GM18858 (cell line): ENCODE measurements around the gene NELFB.
A peak's percentile ranks its signal among the peaks of the same experiment; 100 is the strongest.

ENCODE experiments used
- ATAC-seq: cut with Tn5 transposase; IDR thresholded peaks from one replicate; pipeline ENCODE4 v1.9.1; 2021; ENCODE audit not compliant: unreplicated experiment

NELFB gene

GRCh38 chr9:137280474-137281344, 25.6 kb downstream of the NELFB start:
- no peak for ATAC-seq

- no peak for ATAC-seq
These were observed 26.4 kb downstream of the NELFB start for GRCh38 chr9:137281345-137282116.

- ATAC-seq: no peak
These were observed 31.9 kb downstream of the NELFB start for GRCh38 chr9:137286975-137287383.

- ATAC-seq: no peak
These were observed 38.0 kb downstream of the NELFB start for GRCh38 chr9:137293094-137293481.

- no peak for ATAC-seq
These were observed 38.5 kb downstream of the NELFB start for GRCh38 chr9:137293482-137294090.

- ATAC-seq: no peak
These were observed 39.1 kb downstream of the NELFB start for GRCh38 chr9:137294091-137294680.

GRCh38 chr9:137294681-137295237, 39.6 kb downstream of the NELFB start:
- ATAC-seq: no peak

- no peak for ATAC-seq
These were observed 40.2 kb downstream of the NELFB start for GRCh38 chr9:137295238-137295811.

- ATAC-seq: no peak
These were observed 40.9 kb downstream of the NELFB start for GRCh38 chr9:137295849-137296669.

GRCh38 chr9:137296670-137297664, 41.8 kb downstream of the NELFB start:
- no peak for ATAC-seq

GRCh38 chr9:137297966-137298365, 42.8 kb downstream of the NELFB start:
- no peak for ATAC-seq

- no peak for ATAC-seq
These were observed 43.5 kb downstream of the NELFB start for GRCh38 chr9:137298401-137299202.

- ATAC-seq: no peak
These were observed 44.1 kb downstream of the NELFB start for GRCh38 chr9:137299203-137299565.

GRCh38 chr9:137299938-137300337, 44.8 kb downstream of the NELFB start:
- no peak for ATAC-seq

- no peak for ATAC-seq
These were observed 45.5 kb downstream of the NELFB start for GRCh38 chr9:137300567-137301080.

GRCh38 chr9:137301081-137301947, 46.2 kb downstream of the NELFB start:
- peak; percentile 22 for ATAC-seq

GRCh38 chr9:137302118-137302448, 47.0 kb downstream of the NELFB start, which contains the start of gene NRARP:
TSS of gene NRARP (minus strand) at chr9:137302271. CDS start at chr9:137301928, 343 bp downstream.
- ATAC-seq: peak; percentile 48
